NT2/D1 (cell line): ENCODE measurements around the gene RNFT2.

Source experiments
- SUZ12 ChIP-seq: IDR thresholded peaks from 2 replicates; pipeline ENCODE4 v1.6.1; 2011; ENCODE audit not compliant: insufficient read length, insufficient read depth; ENCODE audit errors: extremely low read depth
- YY1 ChIP-seq: IDR thresholded peaks from 2 replicates; pipeline ENCODE4 v1.6.1; 2011; ENCODE audit not compliant: insufficient read length, insufficient read depth
- ZNF274 ChIP-seq: IDR thresholded peaks from 2 replicates; pipeline ENCODE4 v1.6.1; 2011; ENCODE audit warnings: mild to moderate bottlenecking, low read depth, low read length

DNA sequence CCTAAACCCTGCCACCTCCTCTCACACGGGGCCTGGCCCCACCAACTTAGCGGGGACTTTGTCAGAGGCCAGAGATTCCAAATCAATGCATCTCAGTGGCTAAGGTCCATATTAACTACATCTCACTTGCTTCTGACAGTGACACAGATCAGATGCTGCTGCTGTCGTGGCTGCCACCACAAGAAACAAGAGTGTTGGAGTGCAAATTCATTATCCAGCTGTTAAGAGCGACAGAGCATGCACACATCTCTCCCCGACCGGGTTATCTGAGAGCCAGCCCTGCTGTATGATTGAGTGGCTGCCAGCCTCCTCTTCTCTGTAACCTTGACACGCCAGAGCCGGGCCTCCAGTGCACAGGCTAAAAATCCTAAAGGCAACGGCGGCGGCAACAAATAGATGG, 40.4 kb upstream of the RNFT2 start:
- TF ChIP-seq ZNF274 (no peak), YY1 (no peak), SUZ12 (no peak)
